Activated naive CD8-positive, alpha-beta T cell treated with anti-CD3 and anti-CD28 coated beads for 36 hours (primary cell): ENCODE measurements around the gene PPHLN1. TPM values are rescaled to one million over a fixed set of nuclear protein-coding genes. Genes with fewer than 3 reads are reported as not detected.

ENCODE experiments used
- DNase-seq: peaks from one replicate; pipeline ENCODE4 v3.0.0; 2021
- H3K27ac Mint-ChIP-seq: one replicate; pipeline ENCODE4 v1.8.0; 2022; ENCODE audit warnings: mild to moderate bottlenecking, moderate library complexity, mixed read lengths
- H3K27me3 Mint-ChIP-seq: one replicate; pipeline ENCODE4 v1.8.0; 2022; ENCODE audit warnings: mild to moderate bottlenecking, mixed read lengths
- H3K36me3 Mint-ChIP-seq: one replicate; pipeline ENCODE4 v1.8.0; 2021; ENCODE audit warnings: mild to moderate bottlenecking, mixed read lengths
- H3K4me1 Mint-ChIP-seq: one replicate; pipeline ENCODE4 v1.8.0; 2021; ENCODE audit warnings: mixed read lengths
- H3K4me3 Mint-ChIP-seq: one replicate; pipeline ENCODE4 v1.8.0; 2022; ENCODE audit warnings: mild to moderate bottlenecking, moderate library complexity, mixed read lengths
- H3K9me3 Mint-ChIP-seq: one replicate; pipeline ENCODE4 v1.8.0; 2022; ENCODE audit warnings: mixed read lengths
- total RNA-seq, 2 experiments: library from RNA; stranded (reverse); gene quantifications; one replicate each; pipeline ENCODE4 v1.2.3, GENCODE V29; 2021

The PPHLN1 gene
- total RNA-seq, 2 experiments from 2014 or later: 81.2 to 81.6 TPM

- DNase-seq: no peak
- H3K27me3 Mint-ChIP-seq: peaks cover 57% of the 10 kb centered on the region
- no peak overlapping the region for H3K27ac Mint-ChIP-seq
- H3K4me3 Mint-ChIP-seq: no peak overlapping the region
- H3K36me3 Mint-ChIP-seq: no peaks in the 10 kb centered on the region
- no peaks in the 10 kb centered on the region for H3K9me3 Mint-ChIP-seq
- peaks cover 17% of the 10 kb centered on the region for H3K4me1 Mint-ChIP-seq
Observed at GRCh38 chr12:42468341-42468821, 142.4 kb downstream of the PPHLN1 start.

GRCh38 chr12:42468921-42469320, 143.0 kb downstream of the PPHLN1 start:
- Mint-ChIP-seq H3K27ac (no peak overlapping the region), H3K4me1 (peaks cover 17% of the 10 kb centered on the region), H3K36me3 (no peaks in the 10 kb centered on the region), H3K9me3 (no peaks in the 10 kb centered on the region), H3K27me3 (peaks cover 61% of the 10 kb centered on the region), H3K4me3 (no peak overlapping the region)
- no peak for DNase-seq

GRCh38 chr12:42469355-42470175, 143.6 kb downstream of the PPHLN1 start:
- H3K27ac Mint-ChIP-seq: peak overlapping the region; percentile 67

DNA sequence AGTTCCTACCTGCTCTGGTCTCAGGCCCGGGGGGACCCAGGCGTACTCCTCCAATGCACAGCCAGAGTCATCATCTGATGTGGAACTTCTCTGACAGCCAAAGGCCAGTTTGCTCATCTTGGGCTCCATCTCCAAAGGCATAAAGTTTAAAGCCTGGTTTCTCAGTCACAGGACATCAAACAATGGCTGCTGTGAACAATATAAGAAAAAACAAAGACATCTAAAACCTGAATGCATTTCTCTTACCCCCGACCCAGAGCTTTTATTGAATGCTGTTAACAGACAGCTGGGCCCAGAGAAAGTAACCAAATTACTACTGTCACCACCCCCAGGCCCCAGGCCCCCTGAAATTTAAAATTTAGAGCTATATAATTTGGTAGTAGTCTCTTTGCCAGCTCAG, 146.4 kb downstream of the PPHLN1 start:
- no peak for DNase-seq
- H3K4me1 Mint-ChIP-seq: peaks cover 19% of the 10 kb centered on the region
- H3K36me3 Mint-ChIP-seq: no peaks in the 10 kb centered on the region
- H3K27me3 Mint-ChIP-seq: peaks cover 56% of the 10 kb centered on the region
- H3K27ac Mint-ChIP-seq: no peak overlapping the region
- H3K4me3 Mint-ChIP-seq: no peak overlapping the region
- H3K9me3 Mint-ChIP-seq: no peaks in the 10 kb centered on the region

More at GRCh38 chr12:42469355-42470175, 143.6 kb downstream of the PPHLN1 start:
- Mint-ChIP-seq H3K36me3 (no peaks in the 10 kb centered on the region), H3K4me3 (peak overlapping the region; percentile 65), H3K27me3 (peaks cover 62% of the 10 kb centered on the region), H3K4me1 (peaks cover 17% of the 10 kb centered on the region), H3K9me3 (no peaks in the 10 kb centered on the region)
- DNase-seq: no peak

GRCh38 chr12:42473130-42473529, 147.2 kb downstream of the PPHLN1 start:
- H3K36me3 Mint-ChIP-seq: no peaks in the 10 kb centered on the region
- H3K27ac Mint-ChIP-seq: no peak overlapping the region
- peaks cover 57% of the 10 kb centered on the region for H3K27me3 Mint-ChIP-seq
- no peak for DNase-seq
- peaks cover 19% of the 10 kb centered on the region for H3K4me1 Mint-ChIP-seq
- no peaks in the 10 kb centered on the region for H3K9me3 Mint-ChIP-seq
- no peak overlapping the region for H3K4me3 Mint-ChIP-seq

DNA sequence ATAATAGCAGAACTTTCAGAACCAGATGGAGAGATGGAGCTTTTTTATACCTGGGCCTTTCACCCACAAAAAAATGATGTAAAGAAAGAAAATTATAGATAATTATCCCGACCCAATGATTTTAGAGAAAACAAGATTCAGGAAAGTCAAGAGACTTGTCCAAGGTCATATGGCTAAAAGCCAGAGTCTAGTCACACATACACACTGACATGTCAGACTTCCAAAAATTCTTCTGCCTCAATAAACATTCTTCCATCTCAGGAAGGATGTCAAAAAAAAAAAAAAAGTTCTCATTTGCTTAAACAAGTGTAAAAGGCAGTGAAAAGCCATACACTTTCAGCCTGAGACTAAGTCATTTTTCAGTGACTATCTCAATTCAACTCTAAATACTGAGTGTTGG, 147.6 kb downstream of the PPHLN1 start:
- Mint-ChIP-seq H3K27ac (no peak overlapping the region), H3K4me3 (no peak overlapping the region), H3K4me1 (peaks cover 15% of the 10 kb centered on the region), H3K27me3 (peaks cover 56% of the 10 kb centered on the region), H3K9me3 (no peaks in the 10 kb centered on the region), H3K36me3 (no peaks in the 10 kb centered on the region)
- no peak for DNase-seq

DNA sequence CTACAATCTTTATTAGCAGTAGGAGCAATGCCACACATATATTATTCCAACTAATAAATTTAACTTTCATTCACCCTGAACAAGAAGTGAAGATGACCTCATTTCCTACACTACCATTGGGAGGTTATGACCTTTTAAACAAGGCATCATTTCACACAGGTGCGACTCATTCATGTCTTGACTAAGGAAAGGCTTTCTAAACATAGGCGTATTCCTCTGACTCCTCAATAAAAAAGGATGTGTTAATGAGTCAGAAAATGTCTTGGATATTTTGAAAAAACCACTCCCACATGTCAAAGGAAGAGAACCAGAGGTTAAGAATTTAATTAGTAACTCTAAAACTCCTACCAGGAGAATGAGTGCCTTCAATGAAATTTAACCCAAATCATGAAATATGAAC, 148.4 kb downstream of the PPHLN1 start:
- Mint-ChIP-seq H3K9me3 (no peaks in the 10 kb centered on the region), H3K4me1 (peaks cover 7% of the 10 kb centered on the region), H3K36me3 (no peaks in the 10 kb centered on the region), H3K4me3 (no peak overlapping the region), H3K27me3 (peaks cover 51% of the 10 kb centered on the region), H3K27ac (no peak overlapping the region)
- no peak for DNase-seq

DNA sequence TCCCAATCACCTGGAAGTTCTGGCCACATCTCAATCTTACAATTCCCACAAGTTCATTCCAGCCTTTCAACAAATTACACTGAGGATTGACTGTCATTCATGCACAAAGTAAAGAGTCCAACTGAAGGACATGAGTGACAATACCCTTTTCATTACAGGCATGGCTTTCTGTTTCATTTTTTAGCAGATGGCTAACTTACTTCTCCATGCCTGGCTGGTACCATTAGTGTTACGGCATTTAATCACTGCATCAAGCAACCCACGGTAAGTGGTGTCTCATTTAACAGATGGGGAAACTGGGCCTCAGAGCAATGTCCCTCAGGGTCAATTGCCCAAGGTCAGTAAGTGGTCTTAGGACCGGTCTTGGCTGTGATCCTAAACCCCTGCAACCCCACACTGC, 149.1 kb downstream of the PPHLN1 start:
- Mint-ChIP-seq H3K27me3 (peaks cover 54% of the 10 kb centered on the region), H3K4me3 (no peak overlapping the region), H3K27ac (no peak overlapping the region), H3K4me1 (peaks cover 3% of the 10 kb centered on the region), H3K9me3 (no peaks in the 10 kb centered on the region), H3K36me3 (no peaks in the 10 kb centered on the region)
- DNase-seq: no peak

- H3K27me3 Mint-ChIP-seq: peaks cover 59% of the 10 kb centered on the region
- no peak for DNase-seq
- no peak overlapping the region for H3K4me3 Mint-ChIP-seq
- peaks cover 9% of the 10 kb centered on the region for H3K4me1 Mint-ChIP-seq
- H3K27ac Mint-ChIP-seq: no peak overlapping the region
- no peaks in the 10 kb centered on the region for H3K9me3 Mint-ChIP-seq
- H3K36me3 Mint-ChIP-seq: no peaks in the 10 kb centered on the region
Observed at GRCh38 chr12:42477941-42478340, 152.0 kb downstream of the PPHLN1 start.

DNA sequence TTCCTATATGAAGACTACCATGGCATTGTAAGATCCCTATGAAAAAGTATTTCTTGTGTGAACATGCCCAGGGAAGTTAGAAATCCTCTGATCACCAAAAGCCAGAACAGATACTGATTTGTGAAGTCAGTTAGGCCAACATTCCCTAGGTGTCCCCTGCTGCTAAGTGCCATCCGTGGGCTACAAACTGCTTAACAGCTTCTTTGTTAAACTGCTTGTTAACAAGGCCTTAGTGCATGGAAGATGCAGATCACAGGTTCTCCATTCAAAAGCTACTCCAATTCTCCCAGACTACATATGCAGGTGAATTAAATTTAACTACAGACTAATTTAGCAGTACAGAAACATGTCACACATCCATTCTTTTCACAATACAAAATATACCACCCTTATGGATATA, 155.4 kb downstream of the PPHLN1 start:
- H3K4me3 Mint-ChIP-seq: no peak overlapping the region
- no peak overlapping the region for H3K27ac Mint-ChIP-seq
- H3K27me3 Mint-ChIP-seq: peaks cover 78% of the 10 kb centered on the region
- no peaks in the 10 kb centered on the region for H3K9me3 Mint-ChIP-seq
- peaks cover 15% of the 10 kb centered on the region for H3K4me1 Mint-ChIP-seq
- DNase-seq: no peak
- no peaks in the 10 kb centered on the region for H3K36me3 Mint-ChIP-seq

DNA sequence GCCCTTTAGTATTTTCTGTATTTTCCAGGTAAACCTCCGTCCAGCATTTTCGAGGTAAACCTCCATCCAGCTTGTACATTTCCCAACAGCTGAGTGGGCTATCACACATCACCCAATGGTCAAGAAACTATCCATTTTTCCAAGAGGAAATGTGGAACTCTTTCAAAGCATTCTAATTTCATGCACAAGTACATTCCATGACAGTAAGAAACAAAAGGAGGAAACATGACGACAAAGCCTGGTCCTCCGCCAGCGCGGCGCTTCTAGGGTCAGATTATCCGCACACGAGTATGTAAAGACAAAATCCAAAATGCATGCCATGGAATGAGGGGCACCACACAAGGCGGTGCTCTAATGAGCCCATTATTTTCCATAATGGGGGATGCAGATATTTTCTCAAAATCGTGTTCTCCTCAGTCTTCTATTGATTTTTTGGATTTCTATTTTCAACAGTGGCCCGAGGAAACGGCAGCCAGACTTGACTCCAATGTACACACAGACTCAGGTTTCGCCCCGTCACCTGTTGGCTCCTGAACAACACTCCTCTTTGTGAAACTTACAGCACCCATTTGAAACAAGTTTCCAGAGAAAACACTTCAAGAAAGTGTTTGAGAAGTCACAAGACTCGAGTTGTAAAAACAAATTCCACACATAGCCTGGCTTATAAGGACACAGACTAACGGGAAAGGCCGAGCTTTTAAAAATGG, 156.2 kb downstream of the PPHLN1 start:
- no peak for DNase-seq
- Mint-ChIP-seq H3K9me3 (no peaks in the 10 kb centered on the region), H3K4me1 (peaks cover 15% of the 10 kb centered on the region), H3K27me3 (peaks cover 77% of the 10 kb centered on the region), H3K36me3 (no peaks in the 10 kb centered on the region), H3K27ac (no peak overlapping the region), H3K4me3 (peak overlapping the region; percentile 32)

- peaks cover 81% of the 10 kb centered on the region for H3K27me3 Mint-ChIP-seq
- DNase-seq: peak; percentile 70
- H3K4me3 Mint-ChIP-seq: peak overlapping the region; percentile 74
- no peaks in the 10 kb centered on the region for H3K9me3 Mint-ChIP-seq
- peaks cover 15% of the 10 kb centered on the region for H3K4me1 Mint-ChIP-seq
- H3K36me3 Mint-ChIP-seq: no peaks in the 10 kb centered on the region
- H3K27ac Mint-ChIP-seq: no peak overlapping the region
Observed at GRCh38 chr12:42482748-42483520, 157.0 kb downstream of the PPHLN1 start.

DNA sequence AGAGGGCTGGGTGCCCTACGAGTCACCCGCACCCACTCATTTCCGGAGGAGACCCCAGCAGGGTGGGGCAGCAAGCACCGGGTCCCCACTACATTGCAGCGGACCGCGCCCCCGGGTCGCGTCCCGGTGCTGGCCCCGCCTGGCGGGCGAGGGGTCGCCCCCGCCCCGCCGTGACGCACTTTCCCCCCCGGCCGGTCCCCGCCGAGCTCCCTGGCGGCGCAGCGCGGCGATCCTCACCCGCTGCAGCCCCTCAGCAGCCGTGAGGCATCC, 157.5 kb downstream of the PPHLN1 start:
- DNase-seq: peak; percentile 45
- Mint-ChIP-seq H3K4me3 (peak overlapping the region; percentile 82), H3K36me3 (no peaks in the 10 kb centered on the region), H3K9me3 (no peaks in the 10 kb centered on the region), H3K27me3 (peaks cover 80% of the 10 kb centered on the region), H3K4me1 (peaks cover 15% of the 10 kb centered on the region), H3K27ac (no peak overlapping the region)

GRCh38 chr12:42484996-42485395, 159.0 kb downstream of the PPHLN1 start:
- DNase-seq: no peak
- Mint-ChIP-seq H3K4me1 (peaks cover 15% of the 10 kb centered on the region), H3K27ac (no peak overlapping the region), H3K9me3 (no peaks in the 10 kb centered on the region), H3K27me3 (peaks cover 73% of the 10 kb centered on the region), H3K4me3 (no peak overlapping the region), H3K36me3 (no peaks in the 10 kb centered on the region)

DNA sequence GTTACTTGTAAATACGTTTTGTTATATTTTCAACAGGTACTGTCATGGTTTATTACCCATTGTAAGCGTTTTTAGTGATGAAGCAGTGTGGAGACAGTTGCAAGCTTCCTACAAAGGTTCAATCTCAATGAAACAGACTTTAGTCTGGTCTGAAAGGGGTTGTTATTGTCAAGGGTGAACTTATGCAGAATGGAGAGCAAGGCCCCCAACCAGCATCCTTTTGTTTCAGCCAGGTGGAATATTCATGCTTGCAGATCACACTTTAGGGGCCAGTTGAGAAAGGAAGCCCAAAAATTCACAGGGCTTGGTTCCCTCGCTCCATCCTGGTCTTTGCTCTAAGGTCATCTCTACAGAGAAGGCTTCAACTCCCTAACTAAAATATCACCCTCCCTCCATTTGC, 159.9 kb downstream of the PPHLN1 start:
- H3K4me3 Mint-ChIP-seq: no peak overlapping the region
- no peaks in the 10 kb centered on the region for H3K36me3 Mint-ChIP-seq
- no peak for DNase-seq
- peaks cover 64% of the 10 kb centered on the region for H3K27me3 Mint-ChIP-seq
- H3K4me1 Mint-ChIP-seq: peaks cover 15% of the 10 kb centered on the region
- H3K27ac Mint-ChIP-seq: no peak overlapping the region
- no peaks in the 10 kb centered on the region for H3K9me3 Mint-ChIP-seq
